Upper lobe of left lung (tissue), 6 donors: ENCODE measurements around the gene EDA. TPM values are rescaled to one million over a fixed set of nuclear protein-coding genes. Genes with fewer than 3 reads are reported as not detected.

Experiments
- ATAC-seq, 2 donors: fragments of 200-7000 bp; cut with Tn5 transposase; one replicate each; pipeline ENCODE4 v1.9.1; 2022; ENCODE audit warnings: mild to moderate bottlenecking in 2 of 2, moderate library complexity in 2 of 2; ENCODE audit not compliant: low FRiP score in 2 of 2
- DNase-seq, 2 donors: peaks; one replicate each; pipeline ENCODE4 v3.0.0-alpha.2; 2019 to 2020
- H3K27ac ChIP-seq, 4 donors: fragments of 200-600 bp; sonication (generic); one replicate each; pipeline ENCODE4 v1.5.1; 2016 to 2019
- H3K27me3 ChIP-seq, 4 donors: fragments of 200-600 bp; sonication (generic); one replicate each; pipeline ENCODE4 v1.5.1; 2017 to 2019
- H3K36me3 ChIP-seq, 4 donors: fragments of 200-600 bp; sonication (generic); one replicate each; pipeline ENCODE4 v1.5.1; 2016 to 2019
- H3K4me1 ChIP-seq, 4 donors: fragments of 200-600 bp; sonication (generic); one replicate each; pipeline ENCODE4 v1.5.1; 2018 to 2019
- H3K4me3 ChIP-seq, 4 donors: fragments of 200-600 bp; sonication (generic); one replicate each; pipeline ENCODE4 v1.5.1; 2017 to 2019; ENCODE audit warnings: mild to moderate bottlenecking in 2 of 4, moderate library complexity in 1 of 4
- H3K9me3 ChIP-seq, 4 donors: fragments of 200-600 bp; sonication (generic); one replicate each; pipeline ENCODE4 v1.5.1; 2018 to 2019
- EP300 ChIP-seq, 4 donors: sonication (generic); formaldehyde crosslinking; IDR thresholded peaks; one replicate each; pipeline ENCODE4 v1.5.1; 2017; ENCODE audit warnings: antibody characterized with exemption in 4 of 4, control low read depth in 2 of 4
- POLR2A ChIP-seq, 4 donors: fragments of 450-650 bp; IDR thresholded peaks; one replicate each; pipeline ENCODE4 v1.5.1; 2016 to 2017; ENCODE audit warnings: antibody characterized with exemption in 4 of 4, mild to moderate bottlenecking in 2 of 4
- POLR2AphosphoS5 ChIP-seq, 2 donors: sonication (generic); formaldehyde crosslinking; IDR thresholded peaks; one replicate each; pipeline ENCODE4 v1.5.1; 2017; ENCODE audit warnings: antibody characterized with exemption in 2 of 2
- WGBS, 2 donors: methylation state at CpG; one replicate each; pipeline ENCODE4 v1.1.5; 2017 to 2018; 5-methylcytosine and 5-hydroxymethylcytosine counted together
- total RNA-seq, 6 donors: library from RNA; depleted of rRNA in 4 of 6; stranded (reverse); fragments of >200 nt in 4 of 6; gene quantifications; one replicate each; pipeline versions ENCODE4 v1.1.0 to v1.2.1, GENCODE V29; 2016 to 2021
- TF ChIP-seq, protein P1 (sequence below), 6 experiments: fragments of 450-650 bp in 4 of 6; fragments of 200-600 bp in 2 of 6; sonication (generic) in 2 of 6; IDR thresholded peaks; one replicate each; pipeline ENCODE4 v1.5.1; 2016 to 2019; ENCODE audit warnings: antibody characterized with exemption in 6 of 6
- donor health status: DM: no; HTN: no; CAD: no; lungs with moderate emphysema.
- donor health status: DM: no; HTN: yes; CAD: no; lungs with severe emphysema.

EDA gene
- total RNA-seq, 6 donors from 2014 or later, result 3.3 to 16.8 (median 5.9) TPM

DNA sequence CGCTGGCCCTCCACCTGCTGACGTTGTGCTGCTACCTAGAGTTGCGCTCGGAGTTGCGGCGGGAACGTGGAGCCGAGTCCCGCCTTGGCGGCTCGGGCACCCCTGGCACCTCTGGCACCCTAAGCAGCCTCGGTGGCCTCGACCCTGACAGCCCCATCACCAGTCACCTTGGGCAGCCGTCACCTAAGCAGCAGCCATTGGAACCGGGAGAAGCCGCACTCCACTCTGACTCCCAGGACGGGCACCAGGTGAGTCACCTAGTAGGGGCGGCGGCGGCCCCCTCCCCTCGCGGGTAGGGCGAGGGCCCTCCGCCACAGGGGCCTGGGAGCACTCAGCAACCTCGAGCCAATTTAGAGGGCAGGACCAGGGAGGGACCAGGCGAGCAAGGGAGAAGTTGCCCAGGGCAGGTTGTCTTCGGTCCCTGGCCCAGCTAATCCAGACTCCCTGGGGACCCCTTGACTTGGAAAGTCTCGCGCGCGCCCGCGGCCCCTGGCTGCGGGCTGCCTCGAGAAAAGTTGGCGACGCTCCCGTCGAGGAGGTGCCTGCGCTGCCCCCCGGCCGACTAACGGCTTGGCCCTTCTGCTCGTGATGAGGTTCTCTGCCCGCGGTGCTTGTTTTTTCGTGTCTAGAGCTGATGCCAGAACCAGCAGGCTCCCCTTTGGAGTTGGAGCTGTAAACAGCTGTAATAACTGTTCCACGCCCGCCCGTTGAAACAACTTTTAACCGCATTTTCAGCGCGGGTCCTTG, 717 bp downstream of the EDA start:
- Histone ChIP-seq H3K4me1 (peaks cover 0 to 14% (median 2%) of the 10 kb centered on the region in 4 donors), H3K27ac (peak overlapping the region in 1 of 4 donors; percentile 58), H3K36me3 (no peaks in the 10 kb centered on the region), H3K4me3 (peak overlapping the region; percentile 45 to 69 (median 59)), H3K9me3 (no peaks in the 10 kb centered on the region), H3K27me3 (peaks cover 0 to 9% (median 0%) of the 10 kb centered on the region in 4 donors)
- DNase-seq, result peak in 1 of 2 donors; percentile 74
- peak; percentile 3 to 17 for ATAC-seq
- WGBS, 2 donors, result 0 to 42% methylated on average over 1 to 43 of the region's 53 CpGs
- no peak for TF ChIP-seq POLR2A (IDR thresholded peaks at IDR 0.05)

DNA sequence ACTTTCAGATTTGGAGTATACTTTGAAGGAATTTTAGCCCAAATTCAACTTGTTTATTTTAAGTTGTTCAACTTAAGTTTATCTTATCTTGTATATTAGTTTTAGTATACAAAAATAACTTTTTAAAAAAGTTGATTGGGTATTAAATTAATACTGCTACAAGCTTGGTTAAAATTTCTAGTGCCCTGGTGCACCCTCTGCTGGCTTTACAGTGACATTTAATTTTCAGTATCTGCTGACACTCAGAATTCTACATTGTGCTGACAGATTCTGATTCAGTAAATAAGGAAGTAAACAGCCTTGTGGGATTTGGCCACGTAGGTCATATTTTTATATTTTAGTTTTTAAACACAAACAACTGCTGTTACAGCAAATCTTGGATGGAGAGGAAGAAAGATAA, 2.9 kb downstream of the EDA start:
- Histone ChIP-seq H3K27me3 (peaks cover 0 to 9% (median 0%) of the 10 kb centered on the region in 4 donors), H3K36me3 (no peaks in the 10 kb centered on the region), H3K27ac (no peak overlapping the region), H3K4me3 (no peak overlapping the region), H3K4me1 (peaks cover 0 to 14% (median 2%) of the 10 kb centered on the region in 4 donors), H3K9me3 (no peaks in the 10 kb centered on the region)
- 0 to 3% methylated on average over 1 of the region's 1 CpG for WGBS, 2 donors
- TF ChIP-seq POLR2A (IDR thresholded peaks at IDR 0.05), result no peak
- TF ChIP-seq, protein P1, sequence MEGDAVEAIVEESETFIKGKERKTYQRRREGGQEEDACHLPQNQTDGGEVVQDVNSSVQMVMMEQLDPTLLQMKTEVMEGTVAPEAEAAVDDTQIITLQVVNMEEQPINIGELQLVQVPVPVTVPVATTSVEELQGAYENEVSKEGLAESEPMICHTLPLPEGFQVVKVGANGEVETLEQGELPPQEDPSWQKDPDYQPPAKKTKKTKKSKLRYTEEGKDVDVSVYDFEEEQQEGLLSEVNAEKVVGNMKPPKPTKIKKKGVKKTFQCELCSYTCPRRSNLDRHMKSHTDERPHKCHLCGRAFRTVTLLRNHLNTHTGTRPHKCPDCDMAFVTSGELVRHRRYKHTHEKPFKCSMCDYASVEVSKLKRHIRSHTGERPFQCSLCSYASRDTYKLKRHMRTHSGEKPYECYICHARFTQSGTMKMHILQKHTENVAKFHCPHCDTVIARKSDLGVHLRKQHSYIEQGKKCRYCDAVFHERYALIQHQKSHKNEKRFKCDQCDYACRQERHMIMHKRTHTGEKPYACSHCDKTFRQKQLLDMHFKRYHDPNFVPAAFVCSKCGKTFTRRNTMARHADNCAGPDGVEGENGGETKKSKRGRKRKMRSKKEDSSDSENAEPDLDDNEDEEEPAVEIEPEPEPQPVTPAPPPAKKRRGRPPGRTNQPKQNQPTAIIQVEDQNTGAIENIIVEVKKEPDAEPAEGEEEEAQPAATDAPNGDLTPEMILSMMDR (IDR thresholded peaks at IDR 0.05), result peak in 5 of 6 experiments; percentile 19 to 42 (median 28)
- TF ChIP-seq EP300 (IDR thresholded peaks at IDR 0.05), result no peak
- no peak for TF ChIP-seq POLR2AphosphoS5 (IDR thresholded peaks at IDR 0.05)
- DNase-seq, result no peak
- no peak for ATAC-seq

DNA sequence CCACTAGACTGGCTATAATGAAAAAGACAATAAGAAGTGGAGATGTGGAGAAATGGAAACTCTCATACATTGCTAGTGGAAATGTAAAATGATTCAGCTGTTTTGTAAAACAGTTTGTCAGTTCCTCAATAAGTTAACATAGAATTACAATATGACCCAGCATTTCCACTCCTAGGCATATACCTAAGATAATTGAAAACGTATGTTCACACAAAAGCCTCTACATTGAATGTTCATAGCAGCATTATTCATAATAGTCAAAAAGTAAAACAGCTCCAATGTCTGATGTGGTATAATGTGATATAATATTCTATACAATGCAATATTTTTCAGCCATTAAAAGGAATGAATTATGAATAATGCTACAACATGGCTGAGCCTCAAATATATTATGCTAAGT, 10.2 kb downstream of the EDA start:
- H3K9me3 ChIP-seq, result no peaks in the 10 kb centered on the region
- no peaks in the 10 kb centered on the region for H3K36me3 ChIP-seq
- TF ChIP-seq, protein P1 (IDR thresholded peaks at IDR 0.05), result no peak
- no peak for TF ChIP-seq POLR2AphosphoS5 (IDR thresholded peaks at IDR 0.05)
- WGBS, 2 donors, result 50 to 88% methylated on average over 1 of the region's 1 CpG
- DNase-seq, result no peak
- H3K4me3 ChIP-seq, result no peak overlapping the region
- no peak overlapping the region for H3K27ac ChIP-seq
- ATAC-seq, result no peak
- no peaks in the 10 kb centered on the region for H3K4me1 ChIP-seq
- H3K27me3 ChIP-seq, result no peaks in the 10 kb centered on the region

DNA sequence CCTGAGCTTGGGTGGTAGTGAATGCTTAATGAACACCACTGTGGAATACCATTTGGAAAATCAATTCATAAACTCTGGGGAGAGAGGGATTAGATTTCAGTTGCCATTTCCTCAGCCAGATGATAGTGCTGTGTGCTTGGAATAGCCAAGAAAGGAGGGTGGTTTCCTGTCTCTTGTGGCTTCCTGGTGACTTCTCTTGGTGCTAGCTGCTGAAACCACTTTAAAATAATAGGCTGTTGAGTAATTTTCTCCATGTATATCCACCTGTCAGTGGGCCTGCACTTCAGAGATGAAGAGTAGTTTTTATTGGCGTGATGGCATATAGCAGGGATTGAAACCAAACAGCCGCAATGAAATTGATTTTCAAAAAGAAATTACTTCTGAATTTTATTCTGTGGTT, 11.8 kb downstream of the EDA start:
- no peak for DNase-seq
- no peak for ATAC-seq
- TF ChIP-seq POLR2A (IDR thresholded peaks at IDR 0.05), result no peak
- no peak for TF ChIP-seq POLR2AphosphoS5 (IDR thresholded peaks at IDR 0.05)
- TF ChIP-seq, protein P1 (IDR thresholded peaks at IDR 0.05), result no peak
- TF ChIP-seq EP300 (IDR thresholded peaks at IDR 0.05), result no peak
- no peak overlapping the region for H3K4me3 ChIP-seq
- H3K27ac ChIP-seq, result no peak overlapping the region
- 73 to 96% methylated on average over 2 of the region's 2 CpGs for WGBS, 2 donors
- H3K36me3 ChIP-seq, result no peaks in the 10 kb centered on the region
- no peaks in the 10 kb centered on the region for H3K9me3 ChIP-seq
- H3K27me3 ChIP-seq, result no peaks in the 10 kb centered on the region
- H3K4me1 ChIP-seq, result no peaks in the 10 kb centered on the region

DNA sequence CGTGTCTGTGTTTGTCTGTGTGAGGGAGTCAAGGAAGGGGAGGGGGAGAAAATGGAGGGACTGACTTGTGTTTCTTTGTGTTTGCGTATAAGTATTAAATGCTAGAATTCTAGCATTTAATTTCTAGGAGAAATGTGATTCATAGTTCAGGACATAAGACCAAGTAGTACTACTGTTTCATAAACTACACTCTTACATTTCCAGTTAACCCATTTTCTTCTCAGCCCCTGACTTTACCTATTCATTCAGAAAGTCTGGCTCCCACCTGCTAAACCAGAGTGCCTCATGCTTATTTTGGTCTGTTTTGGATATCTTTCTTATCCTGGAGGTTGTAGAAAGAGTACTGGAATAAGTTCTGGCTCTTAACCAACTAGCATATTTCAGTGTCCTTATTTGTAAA, 14.2 kb downstream of the EDA start:
- no peaks in the 10 kb centered on the region for H3K9me3 ChIP-seq
- H3K27me3 ChIP-seq, result no peaks in the 10 kb centered on the region
- no peaks in the 10 kb centered on the region for H3K36me3 ChIP-seq
- H3K4me1 ChIP-seq, result no peaks in the 10 kb centered on the region
- H3K27ac ChIP-seq, result no peak overlapping the region
- WGBS, 2 donors, result 68 to 94% methylated on average over 2 of the region's 2 CpGs
- TF ChIP-seq POLR2A (IDR thresholded peaks at IDR 0.05) (no peak), EP300 (IDR thresholded peaks at IDR 0.05) (no peak), POLR2AphosphoS5 (IDR thresholded peaks at IDR 0.05) (no peak)
- TF ChIP-seq, protein P1 (IDR thresholded peaks at IDR 0.05), result no peak
- H3K4me3 ChIP-seq, result no peak overlapping the region
- ATAC-seq (no peak), DNase-seq (no peak)
